Keratinocyte (primary cell): ENCODE results near the gene IL19. TPM values are rescaled to one million over a fixed set of nuclear protein-coding genes. Genes with fewer than 3 reads are reported as not detected.

Experiments used
- DNase-seq: peaks from one replicate; pipeline ENCODE4 v3.0.0-alpha.2; 2011; ENCODE audit warnings: low read depth, missing footprints, low spot score
- FAIRE-seq: peaks from 2 replicates; lab custom pipeline; 2011; peaks lifted over from hg19 to GRCh38; lab: Jason Lieb, UNC
- H2AFZ ChIP-seq: 2 replicates; pipeline ENCODE4 v1.6.0; 2012; ENCODE audit warnings: low read length, control low read depth, inconsistent platforms; ENCODE audit not compliant: control insufficient read depth
- H3K27ac ChIP-seq: 2 replicates; pipeline ENCODE4 v1.5.1; 2011; ENCODE audit warnings: low read length; ENCODE audit not compliant: control insufficient read depth, insufficient read depth
- H3K27me3 ChIP-seq: 3 replicates; pipeline ENCODE4 v1.6.0; 2011; ENCODE audit warnings: low read length; ENCODE audit not compliant: control insufficient read depth, insufficient read depth; ENCODE audit errors: extremely low read depth
- H3K36me3 ChIP-seq, 2 experiments: 2 replicates in 1 of 2; 3 replicates in 1 of 2; pipeline ENCODE4 v1.5.1; 2011; ENCODE audit warnings: low read length in 2 of 2, mild to moderate bottlenecking in 1 of 2; ENCODE audit not compliant: control insufficient read depth in 2 of 2, insufficient read depth in 2 of 2; ENCODE audit errors: extremely low read depth in 1 of 2
- H3K4me1 ChIP-seq: 3 replicates; pipeline ENCODE4 v1.5.1; 2011; ENCODE audit warnings: low read length; ENCODE audit not compliant: control insufficient read depth, insufficient read depth; ENCODE audit errors: extremely low read depth
- H3K4me2 ChIP-seq: 3 replicates; pipeline ENCODE4 v1.6.0; 2011; ENCODE audit warnings: low read depth, low read length; ENCODE audit not compliant: control insufficient read depth, insufficient read depth; ENCODE audit errors: extremely low read depth
- H3K4me3 ChIP-seq, 3 experiments: fragments of 200-600 bp in 1 of 3; sonication (generic) in 1 of 3; 2 replicates in 2 of 3; 3 replicates in 1 of 3; pipeline ENCODE4 v1.5.1; 2011 to 2016; ENCODE audit warnings: low read length in 3 of 3, mild to moderate bottlenecking in 3 of 3, control low read depth in 2 of 3, inconsistent platforms in 1 of 3, low read depth in 1 of 3, mixed read lengths in 1 of 3, mixed run types in 1 of 3, moderate library complexity in 1 of 3; ENCODE audit not compliant: control insufficient read depth in 2 of 3, insufficient read depth in 2 of 3; ENCODE audit errors: extremely low read depth in 1 of 3
- H3K79me2 ChIP-seq: 2 replicates; pipeline ENCODE4 v1.6.0; 2012; ENCODE audit warnings: low read length; ENCODE audit not compliant: control insufficient read depth, insufficient read depth
- H3K9ac ChIP-seq: 3 replicates; pipeline ENCODE4 v1.6.0; 2011; ENCODE audit warnings: low read length; ENCODE audit not compliant: control insufficient read depth, insufficient read depth; ENCODE audit errors: extremely low read depth
- H3K9me1 ChIP-seq: 3 replicates; pipeline ENCODE4 v1.6.0; 2011; ENCODE audit warnings: low read length; ENCODE audit not compliant: control insufficient read depth, insufficient read depth; ENCODE audit errors: extremely low read depth
- H3K9me3 ChIP-seq: 2 replicates; pipeline ENCODE4 v1.5.1; 2012; ENCODE audit warnings: low read depth, low read length; ENCODE audit not compliant: control insufficient read depth
- H4K20me1 ChIP-seq: 3 replicates; pipeline ENCODE4 v1.6.0; 2011; ENCODE audit warnings: low read length; ENCODE audit not compliant: control insufficient read depth, insufficient read depth; ENCODE audit errors: extremely low read depth
- CTCF ChIP-seq, 3 experiments: IDR thresholded peaks in 1 of 3; conservative IDR thresholded peaks in 1 of 3; optimal IDR thresholded peaks in 1 of 3; 2 replicates in 2 of 3; 3 replicates in 1 of 3; pipeline versions ENCODE3 to v1.5.1; 2011; ENCODE audit warnings: low read length in 3 of 3, mild to moderate bottlenecking in 3 of 3, moderate library complexity in 2 of 3, control low read depth in 1 of 3, inconsistent platforms in 1 of 3; ENCODE audit not compliant: insufficient read depth in 2 of 3; ENCODE audit errors: extremely low read depth in 1 of 3
- EZH2 ChIP-seq: IDR thresholded peaks from one replicate; pipeline ENCODE4 v1.6.1; 2012; ENCODE audit warnings: inconsistent platforms, mild to moderate bottlenecking, low read length, moderate library complexity
- dilution Hi-C: fragments of 300-500 bp; cut with MboI; formaldehyde crosslinking; loops from one replicate; pipeline ENCODE4 v1.7.0; 2020; ENCODE audit warnings: low sequenced_read_pairs; ENCODE audit not compliant: extremely low pct_ligation_motif_present
- polyA plus RNA-seq, 5 experiments: library from polyadenylated mRNA; depleted of rRNA in 3 of 5; stranded (reverse) in 3 of 5; stranded (forward) in 1 of 5; unstranded in 1 of 5; fragments of >200 nt; gene quantifications; 1 replicate in 1 of 5; 2 replicates in 3 of 5; 3 replicates in 1 of 5; pipeline versions ENCODE4 v1.2.1 to v1.2.3, GENCODE V29; 2011 to 2012; ENCODE audit warnings: missing spikeins in 2 of 5, low read depth in 1 of 5, low replicate concordance in 1 of 5

The IL19 gene
- polyA plus RNA-seq, 1 donor (not counting 4 experiments of a cell fraction or from before 2014, with no cell fraction given), result not detected

- H3K79me2 ChIP-seq, result peaks cover 81% of the 10 kb centered on the region
Observed at GRCh38 chr1:206723805-206724472, 46.6 kb upstream of the IL19 start.

GRCh38 chr1:206725109-206725963, 45.2 kb upstream of the IL19 start:
- H3K36me3 ChIP-seq, result peaks cover 11 to 16% of the 10 kb centered on the region in 2 experiments
- H3K9ac ChIP-seq, result no peak overlapping the region
- H3K4me1 ChIP-seq, result peaks cover 15% of the 10 kb centered on the region
- TF ChIP-seq CTCF (optimal IDR thresholded peaks at IDR 0.05 in 1 of 3, IDR thresholded peaks at IDR 0.05 in 1 of 3, conservative IDR thresholded peaks at IDR 0.05 in 1 of 3; ENCODE audit: extremely low read depth in 1 of 3, insufficient read depth in 2 of 3, low read length in 3 of 3), result peak; percentile 62 to 80 (median 68)
- no peak for TF ChIP-seq EZH2
- no peak overlapping the region for H2AFZ ChIP-seq
- H3K4me2 ChIP-seq, result no peak overlapping the region
- H4K20me1 ChIP-seq, result peaks cover 40% of the 10 kb centered on the region
- FAIRE-seq, result no peak
- H3K9me1 ChIP-seq, result peaks cover 15% of the 10 kb centered on the region
- no peak for DNase-seq
- no peaks in the 10 kb centered on the region for H3K27me3 ChIP-seq
- dilution Hi-C loops, result no loop called here
- H3K4me3 ChIP-seq, result no peak overlapping the region
- peaks cover 71% of the 10 kb centered on the region for H3K79me2 ChIP-seq
- no peaks in the 10 kb centered on the region for H3K9me3 ChIP-seq
- no peak overlapping the region for H3K27ac ChIP-seq

More at GRCh38 chr1:206723805-206724472, 46.6 kb upstream of the IL19 start:
- no peak overlapping the region for H3K4me3 ChIP-seq
- no peaks in the 10 kb centered on the region for H3K9me3 ChIP-seq
- FAIRE-seq, result no peak
- no peak overlapping the region for H3K9ac ChIP-seq
- no peak for TF ChIP-seq EZH2
- TF ChIP-seq CTCF (optimal IDR thresholded peaks at IDR 0.05 in 1 of 3, IDR thresholded peaks at IDR 0.05 in 1 of 3, conservative IDR thresholded peaks at IDR 0.05 in 1 of 3; ENCODE audit: extremely low read depth in 1 of 3, insufficient read depth in 2 of 3, low read length in 3 of 3), result no peak
- peak; percentile 48 for DNase-seq
- H3K9me1 ChIP-seq, result peaks cover 15% of the 10 kb centered on the region
- H3K4me1 ChIP-seq, result peaks cover 15% of the 10 kb centered on the region
- peaks cover 40% of the 10 kb centered on the region for H4K20me1 ChIP-seq
- H3K27me3 ChIP-seq, result no peaks in the 10 kb centered on the region
- H3K27ac ChIP-seq, result peak overlapping the region; percentile 12
- H3K4me2 ChIP-seq, result peak overlapping the region; percentile 64
- H3K36me3 ChIP-seq, result peaks cover 0 to 4% of the 10 kb centered on the region in 2 experiments
- H2AFZ ChIP-seq, result no peak overlapping the region
- dilution Hi-C loops, result no loop called here
